HL-60 (cell line): ENCODE measurements around the gene ZBTB43.

ENCODE experiments used
- DNase-seq, 2 experiments: peaks; one replicate each; pipeline ENCODE4 v3.0.0-alpha.2; 2010 to 2020; ENCODE audit warnings: low read depth in 1 of 2, low spot score in 1 of 2
- H3K27ac ChIP-seq: fragments of 250-450 bp; sonication (Bioruptor Pico); replicated peaks from 2 replicates; pipeline ENCODE4 v1.5.1; 2020; ENCODE audit warnings: mild to moderate bottlenecking, moderate library complexity
- H3K27me3 ChIP-seq: fragments of 250-450 bp; sonication (Bioruptor Pico); 2 replicates; pipeline ENCODE4 v1.5.1; 2021; ENCODE audit warnings: mild to moderate bottlenecking, moderate library complexity; ENCODE audit not compliant: insufficient read depth, poor library complexity, severe bottlenecking
- H3K4me3 ChIP-seq: replicated peaks from 2 replicates; pipeline ENCODE4 v1.5.1; 2011; ENCODE audit warnings: mild to moderate bottlenecking, control low read depth, low read length; ENCODE audit not compliant: insufficient read depth
- GABPA ChIP-seq: IDR thresholded peaks from 2 replicates; pipeline ENCODE4 v1.6.1; 2012; ENCODE audit warnings: low read depth
- POLR2AphosphoS5 ChIP-seq: IDR thresholded peaks from 2 replicates; pipeline ENCODE4 v1.6.1; 2012; ENCODE audit warnings: low read depth
- SPI1 ChIP-seq: IDR thresholded peaks from 2 replicates; pipeline ENCODE4 v1.6.1; 2012; ENCODE audit warnings: low read depth, mild to moderate bottlenecking, borderline replicate concordance
- TF ChIP-seq, protein P1 (sequence below): IDR thresholded peaks from 2 replicates; pipeline ENCODE4 v1.6.1; 2012; ENCODE audit warnings: low read depth; ENCODE audit not compliant: insufficient replicate concordance
- TF ChIP-seq, protein P2 (sequence below): IDR thresholded peaks from one replicate; pipeline ENCODE4 v1.5.1; 2011; ENCODE audit warnings: low read length, control low read depth, inconsistent platforms; ENCODE audit not compliant: insufficient read depth

ZBTB43 gene

DNA sequence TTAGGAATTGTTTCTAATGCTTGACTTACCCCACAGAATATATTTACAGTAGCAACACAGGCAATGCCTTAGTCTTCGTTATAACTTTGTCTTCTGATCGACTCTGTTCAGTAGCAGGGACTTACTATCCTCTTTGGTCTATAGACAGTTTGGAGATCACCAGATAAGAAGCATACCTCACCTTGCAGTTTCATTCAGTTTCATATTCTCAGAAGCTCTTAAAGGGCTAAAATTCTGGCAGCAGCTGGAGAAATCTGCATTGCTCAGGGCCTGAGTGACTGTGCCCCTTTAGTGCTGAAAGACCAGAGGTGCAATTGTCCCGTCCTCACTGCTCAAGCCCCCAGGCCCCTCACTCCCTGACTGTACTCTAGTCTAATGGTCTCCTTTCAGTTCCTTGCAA lies 26.0 kb downstream of the ZBTB43 start:
- TF ChIP-seq POLR2AphosphoS5 (no peak), GABPA (no peak), SPI1 (no peak)
- TF ChIP-seq, protein P1, sequence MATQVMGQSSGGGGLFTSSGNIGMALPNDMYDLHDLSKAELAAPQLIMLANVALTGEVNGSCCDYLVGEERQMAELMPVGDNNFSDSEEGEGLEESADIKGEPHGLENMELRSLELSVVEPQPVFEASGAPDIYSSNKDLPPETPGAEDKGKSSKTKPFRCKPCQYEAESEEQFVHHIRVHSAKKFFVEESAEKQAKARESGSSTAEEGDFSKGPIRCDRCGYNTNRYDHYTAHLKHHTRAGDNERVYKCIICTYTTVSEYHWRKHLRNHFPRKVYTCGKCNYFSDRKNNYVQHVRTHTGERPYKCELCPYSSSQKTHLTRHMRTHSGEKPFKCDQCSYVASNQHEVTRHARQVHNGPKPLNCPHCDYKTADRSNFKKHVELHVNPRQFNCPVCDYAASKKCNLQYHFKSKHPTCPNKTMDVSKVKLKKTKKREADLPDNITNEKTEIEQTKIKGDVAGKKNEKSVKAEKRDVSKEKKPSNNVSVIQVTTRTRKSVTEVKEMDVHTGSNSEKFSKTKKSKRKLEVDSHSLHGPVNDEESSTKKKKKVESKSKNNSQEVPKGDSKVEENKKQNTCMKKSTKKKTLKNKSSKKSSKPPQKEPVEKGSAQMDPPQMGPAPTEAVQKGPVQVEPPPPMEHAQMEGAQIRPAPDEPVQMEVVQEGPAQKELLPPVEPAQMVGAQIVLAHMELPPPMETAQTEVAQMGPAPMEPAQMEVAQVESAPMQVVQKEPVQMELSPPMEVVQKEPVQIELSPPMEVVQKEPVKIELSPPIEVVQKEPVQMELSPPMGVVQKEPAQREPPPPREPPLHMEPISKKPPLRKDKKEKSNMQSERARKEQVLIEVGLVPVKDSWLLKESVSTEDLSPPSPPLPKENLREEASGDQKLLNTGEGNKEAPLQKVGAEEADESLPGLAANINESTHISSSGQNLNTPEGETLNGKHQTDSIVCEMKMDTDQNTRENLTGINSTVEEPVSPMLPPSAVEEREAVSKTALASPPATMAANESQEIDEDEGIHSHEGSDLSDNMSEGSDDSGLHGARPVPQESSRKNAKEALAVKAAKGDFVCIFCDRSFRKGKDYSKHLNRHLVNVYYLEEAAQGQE = no peak
- TF ChIP-seq, protein P2, sequence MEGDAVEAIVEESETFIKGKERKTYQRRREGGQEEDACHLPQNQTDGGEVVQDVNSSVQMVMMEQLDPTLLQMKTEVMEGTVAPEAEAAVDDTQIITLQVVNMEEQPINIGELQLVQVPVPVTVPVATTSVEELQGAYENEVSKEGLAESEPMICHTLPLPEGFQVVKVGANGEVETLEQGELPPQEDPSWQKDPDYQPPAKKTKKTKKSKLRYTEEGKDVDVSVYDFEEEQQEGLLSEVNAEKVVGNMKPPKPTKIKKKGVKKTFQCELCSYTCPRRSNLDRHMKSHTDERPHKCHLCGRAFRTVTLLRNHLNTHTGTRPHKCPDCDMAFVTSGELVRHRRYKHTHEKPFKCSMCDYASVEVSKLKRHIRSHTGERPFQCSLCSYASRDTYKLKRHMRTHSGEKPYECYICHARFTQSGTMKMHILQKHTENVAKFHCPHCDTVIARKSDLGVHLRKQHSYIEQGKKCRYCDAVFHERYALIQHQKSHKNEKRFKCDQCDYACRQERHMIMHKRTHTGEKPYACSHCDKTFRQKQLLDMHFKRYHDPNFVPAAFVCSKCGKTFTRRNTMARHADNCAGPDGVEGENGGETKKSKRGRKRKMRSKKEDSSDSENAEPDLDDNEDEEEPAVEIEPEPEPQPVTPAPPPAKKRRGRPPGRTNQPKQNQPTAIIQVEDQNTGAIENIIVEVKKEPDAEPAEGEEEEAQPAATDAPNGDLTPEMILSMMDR = no peak
- H3K27ac ChIP-seq = no peak overlapping the region
- DNase-seq = no peak
- H3K4me3 ChIP-seq = no peak overlapping the region
- no peaks in the 10 kb centered on the region for H3K27me3 ChIP-seq

DNA sequence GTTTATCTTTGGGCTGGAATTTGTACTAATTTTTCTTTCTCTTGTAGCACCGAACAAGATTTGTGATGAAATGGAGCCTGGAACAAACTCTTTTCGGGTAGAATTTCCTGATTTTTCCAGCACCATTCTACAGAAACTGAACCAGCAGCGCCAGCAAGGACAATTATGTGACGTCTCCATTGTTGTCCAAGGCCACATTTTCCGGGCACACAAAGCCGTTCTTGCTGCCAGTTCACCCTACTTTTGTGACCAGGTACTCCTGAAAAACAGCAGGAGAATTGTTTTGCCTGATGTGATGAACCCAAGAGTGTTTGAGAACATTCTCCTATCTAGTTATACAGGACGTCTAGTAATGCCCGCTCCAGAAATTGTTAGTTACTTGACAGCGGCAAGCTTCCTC lies 27.6 kb downstream of the ZBTB43 start:
- no peak overlapping the region for H3K4me3 ChIP-seq
- no peak for DNase-seq
- H3K27ac ChIP-seq = no peak overlapping the region
- H3K27me3 ChIP-seq = no peaks in the 10 kb centered on the region
- TF ChIP-seq, protein P2 = no peak
- TF ChIP-seq GABPA = no peak
- TF ChIP-seq, protein P1 = no peak
- TF ChIP-seq SPI1 = no peak

DNA sequence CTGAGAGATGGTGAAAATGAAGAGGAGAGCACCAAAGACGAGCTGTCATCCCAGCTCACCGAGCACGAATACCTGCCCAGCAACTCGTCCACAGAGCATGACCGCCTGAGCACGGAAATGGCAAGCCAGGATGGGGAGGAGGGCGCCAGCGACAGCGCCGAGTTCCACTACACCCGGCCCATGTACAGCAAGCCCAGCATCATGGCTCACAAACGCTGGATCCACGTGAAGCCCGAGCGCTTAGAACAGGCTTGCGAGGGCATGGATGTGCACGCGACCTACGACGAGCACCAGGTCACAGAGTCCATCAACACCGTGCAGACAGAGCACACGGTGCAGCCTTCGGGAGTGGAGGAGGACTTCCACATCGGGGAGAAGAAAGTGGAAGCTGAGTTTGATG lies 28.2 kb downstream of the ZBTB43 start:
- DNase-seq = no peak
- H3K4me3 ChIP-seq = no peak overlapping the region
- TF ChIP-seq SPI1 (no peak), POLR2AphosphoS5 (no peak), GABPA (no peak)
- TF ChIP-seq, protein P1 = no peak
- TF ChIP-seq, protein P2 = no peak
- H3K27ac ChIP-seq = no peak overlapping the region
- H3K27me3 ChIP-seq = no peaks in the 10 kb centered on the region
